ENCODE measurements around the gene RNF224. TPM values are rescaled to one million over a fixed set of nuclear protein-coding genes. Genes with fewer than 3 reads are reported as not detected.

The RNF224 gene
- total RNA-seq, 1 experiment from 2014 or later: 0.16 TPM

GRCh38 chr9:137212520-137212919, 14.8 kb upstream of the RNF224 start:
- H3K27ac Mint-ChIP-seq (ENCODE audit: low read depth, unreplicated experiment): no peak overlapping the region
- peaks cover 38% of the 10 kb centered on the region for H3K36me3 Mint-ChIP-seq (ENCODE audit: insufficient read depth, unreplicated experiment)
- no TSS peak for BruUV-seq (replicated peaks)
- intact Hi-C loops (cut with micrococcal nuclease): no loop called here
- TF ChIP-seq CTCF (IDR thresholded peaks at IDR 0.05; ENCODE audit: unreplicated experiment): no peak
- POLR2A ChIA-PET: no interaction called here
- no peak overlapping the region for H3K4me3 Mint-ChIP-seq (ENCODE audit: unreplicated experiment)
- H3K4me1 Mint-ChIP-seq (ENCODE audit: insufficient read depth, unreplicated experiment): peaks cover 7% of the 10 kb centered on the region
- CTCF ChIA-PET: no interaction called here
- H3K9me3 Mint-ChIP-seq (ENCODE audit: unreplicated experiment): no peaks in the 10 kb centered on the region
- H3K27me3 Mint-ChIP-seq (ENCODE audit: insufficient read depth, unreplicated experiment): no peaks in the 10 kb centered on the region
- DNase-seq (ENCODE audit: unreplicated experiment): no peak

DNA sequence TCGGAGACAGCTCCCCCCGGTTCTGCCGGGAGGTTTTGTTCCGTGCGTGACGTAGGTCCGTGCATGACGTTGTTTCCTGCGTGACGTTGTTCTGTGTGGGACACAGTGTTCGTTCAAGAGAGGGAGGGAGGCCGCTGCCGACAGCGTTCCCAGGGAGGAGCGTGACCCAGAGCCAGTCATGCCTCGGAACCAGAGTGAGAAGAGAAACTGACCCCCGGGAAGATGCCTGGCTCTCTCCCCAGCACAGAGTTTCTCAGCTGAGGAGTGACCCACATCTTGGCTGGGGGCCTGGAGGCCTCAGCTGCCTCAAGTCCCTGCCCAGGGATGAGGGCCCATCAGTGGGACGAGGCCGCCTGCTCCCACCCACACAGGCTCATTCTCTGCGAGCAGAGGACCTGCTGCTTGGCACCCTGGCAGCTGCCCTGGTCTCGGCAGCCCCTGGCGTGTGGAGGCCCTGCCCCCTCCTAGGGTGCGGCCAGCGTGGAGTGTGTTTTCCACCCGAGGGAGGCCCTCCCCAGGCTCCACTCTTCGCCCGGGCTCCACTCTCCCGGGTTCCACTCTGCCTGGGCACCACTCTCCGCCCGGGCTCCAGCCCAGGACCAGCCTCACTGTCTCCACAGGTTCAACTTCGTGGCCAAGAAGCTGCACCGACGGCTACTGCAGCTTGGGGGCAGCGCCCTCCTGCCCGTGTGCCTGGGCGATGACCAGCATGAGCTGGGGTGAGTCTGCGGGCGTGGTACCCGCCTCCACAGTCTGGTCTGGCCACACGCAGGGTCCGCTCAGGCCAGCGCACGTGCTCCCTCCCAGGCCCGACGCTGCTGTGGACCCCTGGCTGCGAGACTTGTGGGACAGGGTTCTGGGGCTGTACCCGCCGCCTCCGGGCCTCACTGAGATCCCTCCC, 13.9 kb upstream of the RNF224 start:
- Mint-ChIP-seq H3K36me3 (ENCODE audit: insufficient read depth, unreplicated experiment) (peaks cover 29% of the 10 kb centered on the region), H3K9me3 (ENCODE audit: unreplicated experiment) (no peaks in the 10 kb centered on the region), H3K27me3 (ENCODE audit: insufficient read depth, unreplicated experiment) (no peaks in the 10 kb centered on the region), H3K4me1 (ENCODE audit: insufficient read depth, unreplicated experiment) (peaks cover 5% of the 10 kb centered on the region), H3K27ac (ENCODE audit: low read depth, unreplicated experiment) (no peak overlapping the region), H3K4me3 (ENCODE audit: unreplicated experiment) (no peak overlapping the region)
- ChIA-PET CTCF (no interaction called here), POLR2A (interaction anchor here (0.8 kb wide), 1 partner anchor 114 kb away, joined by 3 read pairs; no protein-coding TSS in a partner anchor)
- no TSS peak for BruUV-seq (replicated peaks)
- no peak for DNase-seq (ENCODE audit: unreplicated experiment)
- peak; percentile 26 for TF ChIP-seq CTCF (IDR thresholded peaks at IDR 0.05; ENCODE audit: unreplicated experiment)
- intact Hi-C loops (cut with micrococcal nuclease): no loop called here

DNA sequence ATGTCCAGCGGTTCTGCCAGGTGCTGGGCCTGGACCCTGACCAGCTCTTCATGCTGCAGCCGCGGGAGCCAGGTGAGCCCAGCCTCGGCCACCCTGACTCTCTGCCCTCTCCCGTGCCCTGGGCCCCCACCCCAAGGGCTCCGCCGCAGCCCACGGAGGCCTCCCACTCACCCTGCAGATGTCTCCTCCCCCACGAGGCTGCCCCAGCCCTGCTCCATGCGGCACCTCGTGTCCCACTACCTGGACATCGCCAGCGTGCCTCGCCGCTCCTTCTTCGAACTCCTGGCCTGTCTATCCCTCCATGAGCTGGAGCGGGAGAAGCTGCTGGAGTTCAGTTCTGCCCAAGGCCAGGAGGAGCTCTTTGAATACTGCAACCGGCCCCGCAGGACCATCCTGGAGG, 12.7 kb upstream of the RNF224 start:
- POLR2A ChIA-PET: interaction anchor here (1.2 to 3.8 kb wide), 2 partner anchors 9 kb away, joined by 3 to 38 read pairs; partner anchors contain the start of genes NDOR1 and TMEM203

More for the DNA sequence above, 12.7 kb upstream of the RNF224 start:
- DNase-seq (ENCODE audit: unreplicated experiment): no peak
- peaks cover 5% of the 10 kb centered on the region for H3K4me1 Mint-ChIP-seq (ENCODE audit: insufficient read depth, unreplicated experiment)
- BruUV-seq (replicated peaks): no TSS peak
- no peaks in the 10 kb centered on the region for H3K9me3 Mint-ChIP-seq (ENCODE audit: unreplicated experiment)
- TF ChIP-seq CTCF (IDR thresholded peaks at IDR 0.05; ENCODE audit: unreplicated experiment): no peak
- H3K4me3 Mint-ChIP-seq (ENCODE audit: unreplicated experiment): no peak overlapping the region
- intact Hi-C loops (cut with micrococcal nuclease): no loop called here
- H3K27ac Mint-ChIP-seq (ENCODE audit: low read depth, unreplicated experiment): no peak overlapping the region
- H3K36me3 Mint-ChIP-seq (ENCODE audit: insufficient read depth, unreplicated experiment): peaks cover 17% of the 10 kb centered on the region
- no peaks in the 10 kb centered on the region for H3K27me3 Mint-ChIP-seq (ENCODE audit: insufficient read depth, unreplicated experiment)
- CTCF ChIA-PET: interaction anchor here (0.6 kb wide), 1 partner anchor 185 kb away, joined by 3 read pairs; no protein-coding TSS in a partner anchor
